KOPT-K1 (cell line): ENCODE data around the gene LDLRAD1.
"Not testable (repeated sequence)": the region's sequence is repeated elsewhere in the genome, so short reads cannot be mapped to it uniquely, and the experiment has no call there.

Source experiments
- H3K27ac ChIP-seq: fragments of 200-600 bp; sonication (generic); 2 replicates; pipeline ENCODE4 v1.5.1; 2016; ENCODE audit warnings: antibody characterized with exemption, mild to moderate bottlenecking, low read depth, low read length; ENCODE audit not compliant: poor library complexity, severe bottlenecking
- H3K36me3 ChIP-seq: fragments of 200-600 bp; sonication (generic); 2 replicates; pipeline ENCODE4 v1.5.1; 2017; ENCODE audit warnings: antibody characterized with exemption, mild to moderate bottlenecking, low read length, moderate library complexity; ENCODE audit not compliant: insufficient read depth
- H3K9me3 ChIP-seq: fragments of 200-600 bp; sonication (generic); 2 replicates; pipeline ENCODE4 v1.5.1; 2017; ENCODE audit warnings: antibody characterized with exemption, low read length, mild to moderate bottlenecking; ENCODE audit not compliant: insufficient read depth, poor library complexity, severe bottlenecking

The LDLRAD1 gene, protein sequence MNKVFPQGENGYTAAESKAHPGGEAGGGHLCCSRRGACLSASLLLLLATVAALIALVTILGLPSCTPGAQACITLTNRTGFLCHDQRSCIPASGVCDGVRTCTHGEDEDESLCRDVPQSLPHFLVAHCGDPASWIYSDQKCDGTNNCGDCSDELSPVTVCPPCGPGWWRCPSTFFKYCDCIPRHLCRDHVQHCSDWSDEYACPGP

DNA sequence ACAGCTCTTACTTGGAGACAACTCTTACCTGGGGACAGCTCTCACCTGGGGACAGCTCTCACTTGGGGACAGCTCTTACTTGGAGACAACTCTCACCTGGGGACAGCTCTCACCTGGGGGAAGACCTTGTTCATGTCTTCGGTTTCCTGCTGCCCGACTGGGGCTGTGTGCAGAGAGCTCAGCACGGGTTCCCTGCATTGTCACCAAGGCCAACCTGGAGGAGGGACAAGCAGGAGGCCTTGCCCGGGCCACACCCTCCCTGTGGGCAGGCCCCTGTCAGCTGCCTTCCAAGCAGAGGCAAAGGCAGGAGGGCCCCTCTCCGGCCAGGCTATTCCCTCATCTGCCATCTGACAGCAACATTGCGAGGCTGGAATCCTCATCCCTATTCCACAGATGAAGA is at the start of gene LDLRAD1:
Gene LDLRAD1 (minus strand): TSS at position 208 of the 400 bp plus-strand sequence. CDS start 74 bp downstream, at position 134.
- no peak within 1 kb of the TSS for H3K27ac ChIP-seq
- H3K9me3 ChIP-seq = no peaks in the 10 kb centered on the region
- H3K36me3 ChIP-seq = no peaks in the 10 kb centered on the region

DNA sequence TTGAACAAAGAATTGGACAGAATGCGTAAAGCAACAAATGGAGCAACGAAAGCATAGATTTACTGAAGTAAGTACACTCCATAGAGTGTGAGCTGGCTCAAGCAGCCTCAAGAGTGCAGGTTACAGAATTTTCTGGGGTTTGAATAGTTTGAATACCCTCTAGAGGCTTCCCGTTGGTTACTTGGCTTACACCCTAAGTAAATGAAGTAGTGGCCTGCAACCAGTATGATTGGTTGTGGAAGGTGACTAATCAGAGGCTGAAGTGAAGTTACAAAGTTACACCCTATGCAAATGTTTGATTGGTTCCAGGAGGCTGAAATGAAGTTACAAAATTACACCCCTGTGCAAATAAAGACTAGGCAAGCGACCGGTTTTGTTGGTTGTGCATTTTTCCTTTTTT is 46.3 kb upstream of the LDLRAD1 start:
- Histone ChIP-seq H3K9me3 (no peaks in the 10 kb centered on the region), H3K36me3 (no peaks in the 10 kb centered on the region), H3K27ac (no peak overlapping the region)

DNA sequence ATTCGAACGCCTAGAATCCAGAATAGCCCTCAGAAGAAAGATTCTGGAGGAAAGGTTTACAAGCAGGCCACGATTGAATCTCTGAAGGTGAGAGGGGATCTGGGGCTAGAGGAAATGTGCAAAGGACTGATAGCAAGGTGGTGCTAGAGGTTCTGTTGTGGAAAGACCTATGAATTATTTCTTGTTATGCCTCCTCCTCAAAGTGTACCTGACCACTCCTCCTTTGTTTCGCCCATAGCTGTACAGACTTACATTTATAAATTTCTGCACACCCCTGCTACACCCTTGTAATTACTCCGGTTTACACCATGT is 36.4 kb upstream of the LDLRAD1 start:
- Histone ChIP-seq H3K9me3 (no peaks in the 10 kb centered on the region), H3K27ac (peak overlapping the region; percentile 84), H3K36me3 (0 out of 2 replicates have a peak, but pooled peaks cover 6% of the 10 kb centered on the region)

DNA sequence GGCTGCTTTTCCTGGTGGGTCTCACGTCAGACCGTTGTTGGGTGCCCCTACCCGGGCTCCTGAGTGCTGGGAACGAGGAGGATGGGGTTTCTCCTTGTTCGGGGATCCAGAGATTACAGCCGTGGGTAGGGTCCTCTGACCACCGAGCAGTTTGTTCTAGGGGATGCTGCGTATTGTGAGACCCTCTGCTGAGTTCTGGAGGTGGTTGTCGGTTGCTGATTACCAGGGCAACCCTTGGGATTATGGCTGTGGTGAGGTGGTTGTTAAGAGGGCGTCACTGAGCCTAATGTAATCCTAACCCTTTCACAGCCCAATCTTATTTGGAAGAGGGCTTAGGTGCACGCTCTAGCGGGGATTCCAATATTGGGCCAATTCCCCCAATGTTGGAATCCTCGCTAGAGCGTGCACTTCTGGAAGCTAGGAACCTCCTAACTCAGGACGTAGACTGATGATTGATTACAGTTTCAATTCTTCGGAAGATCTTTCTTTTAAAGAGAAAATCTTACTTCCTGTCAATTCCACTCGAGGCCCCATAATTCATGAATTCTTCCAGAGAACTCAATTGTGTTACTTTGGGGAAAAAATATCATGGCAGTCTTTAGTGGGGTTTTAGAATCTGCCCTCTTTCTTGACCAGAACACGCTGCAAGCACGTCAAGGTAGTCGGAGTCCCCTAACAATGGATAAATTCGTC is 35.9 kb upstream of the LDLRAD1 start:
- no peaks in the 10 kb centered on the region for H3K9me3 ChIP-seq
- peak overlapping the region; percentile 84 for H3K27ac ChIP-seq
- 0 out of 2 replicates have a peak, but pooled peaks cover 6% of the 10 kb centered on the region for H3K36me3 ChIP-seq

DNA sequence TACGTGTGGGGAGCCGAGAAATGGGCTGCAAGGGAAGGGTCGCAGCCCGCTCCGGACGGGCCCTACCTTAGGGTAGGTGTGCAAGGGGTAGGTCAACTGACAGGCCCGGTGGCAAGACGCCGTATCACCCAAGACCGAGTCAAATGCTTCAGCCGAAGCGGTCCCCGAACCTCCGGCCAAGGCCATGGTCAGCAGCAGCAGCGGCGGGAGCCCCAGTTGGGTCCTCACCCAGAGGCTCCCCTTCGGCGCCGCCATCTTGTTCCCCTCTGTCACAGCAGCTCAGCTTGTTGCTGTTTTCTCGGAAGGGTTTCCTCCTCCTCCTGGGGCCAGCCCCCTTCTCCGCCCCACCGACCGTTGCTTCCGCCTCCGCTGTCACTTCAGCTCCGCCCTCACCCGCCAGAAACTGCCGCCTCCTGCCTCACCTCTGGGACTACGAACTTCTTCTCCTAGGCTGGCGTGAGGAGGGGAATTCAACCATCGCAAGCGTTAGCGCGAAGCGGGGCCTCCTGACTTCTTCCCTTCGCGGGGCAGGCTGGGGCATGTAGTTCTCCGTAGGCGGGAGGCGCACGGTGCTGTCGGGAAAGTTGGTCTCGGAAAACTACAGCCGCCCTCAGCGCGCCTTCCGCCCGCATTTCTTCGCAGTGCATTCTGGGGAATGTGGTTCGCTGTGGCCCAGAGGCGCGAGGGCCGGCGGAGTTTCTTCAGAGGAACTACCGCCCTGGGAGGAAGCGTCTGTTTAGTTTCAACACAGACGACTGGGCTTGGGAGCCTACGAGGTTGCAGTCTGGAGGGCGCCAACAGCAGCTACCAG is 35.2 kb upstream of the LDLRAD1 start, which contains the start of the genes TCEANC2 and TMEM59:
Gene TCEANC2 (plus strand): TSS at position 675 of the 811 bp plus-strand sequence. CDS start 815 bp downstream, outside the sequence.
Gene TMEM59 (minus strand): TSS at position 271 of the 811 bp plus-strand sequence. CDS start 16 bp downstream, at position 255.
- no peaks in the 10 kb centered on the region for H3K9me3 ChIP-seq
- H3K27ac ChIP-seq = peak within 1 kb of the TSS; percentile 84

DNA sequence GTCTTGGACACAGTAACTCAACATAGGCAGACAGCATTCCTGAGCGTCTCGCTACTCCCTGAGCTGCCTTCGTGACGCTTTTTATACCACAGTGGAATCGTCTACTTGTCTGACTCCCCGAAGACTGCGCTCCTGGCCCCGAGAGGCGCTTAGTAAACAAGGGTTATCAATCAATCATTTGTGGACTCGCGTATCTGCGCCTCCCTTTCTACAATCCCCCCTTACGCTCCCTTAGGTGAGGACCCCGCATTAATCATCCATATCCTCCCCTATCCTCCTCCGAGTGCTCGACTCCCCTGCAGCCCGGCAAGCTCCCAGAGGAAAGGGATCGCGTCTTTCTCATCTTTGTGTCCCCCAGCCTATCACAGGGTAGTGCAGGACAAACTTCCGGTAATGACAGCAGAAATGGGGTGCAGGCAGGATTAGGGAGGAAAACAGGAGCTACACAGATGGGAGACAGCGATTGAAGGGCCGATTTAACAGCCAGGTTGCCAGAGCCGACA is 34.5 kb upstream of the LDLRAD1 start:
- Histone ChIP-seq H3K9me3 (no peaks in the 10 kb centered on the region), H3K27ac (peak overlapping the region; percentile 84), H3K36me3 (0 out of 2 replicates have a peak, but pooled peaks cover 1% of the 10 kb centered on the region)

More for the DNA sequence above, 35.2 kb upstream of the LDLRAD1 start, which contains the start of the genes TCEANC2 and TMEM59:
- H3K36me3 ChIP-seq = 0 out of 2 replicates have a peak, but pooled peaks cover 6% of the 10 kb centered on the region

DNA sequence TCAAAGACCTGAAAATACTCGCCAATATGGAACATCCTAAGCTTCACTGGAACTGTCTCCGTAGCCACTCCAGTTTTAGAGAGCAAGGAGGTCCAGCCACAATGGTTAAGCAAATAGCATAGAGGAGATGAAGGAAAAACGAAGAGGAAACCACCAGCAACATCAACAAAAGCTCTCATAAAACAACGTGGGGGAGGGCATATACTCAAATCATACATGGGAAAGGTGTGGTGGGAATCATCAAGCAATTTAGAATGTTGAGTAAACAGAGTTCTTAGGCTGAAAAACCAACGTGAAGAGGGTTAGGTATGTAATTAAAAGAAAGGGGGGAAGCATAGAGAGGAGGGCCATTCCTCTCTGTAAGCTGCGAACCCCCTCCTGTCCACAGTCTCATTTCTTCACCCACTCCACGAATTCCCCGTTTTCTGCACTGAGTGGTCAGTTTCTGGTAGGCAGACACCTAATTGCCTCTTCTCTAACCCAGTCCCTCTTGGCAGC is 34.0 kb upstream of the LDLRAD1 start:
- peak overlapping the region; percentile 84 for H3K27ac ChIP-seq
- no peaks in the 10 kb centered on the region for H3K9me3 ChIP-seq
- H3K36me3 ChIP-seq = no peaks in the 10 kb centered on the region

DNA sequence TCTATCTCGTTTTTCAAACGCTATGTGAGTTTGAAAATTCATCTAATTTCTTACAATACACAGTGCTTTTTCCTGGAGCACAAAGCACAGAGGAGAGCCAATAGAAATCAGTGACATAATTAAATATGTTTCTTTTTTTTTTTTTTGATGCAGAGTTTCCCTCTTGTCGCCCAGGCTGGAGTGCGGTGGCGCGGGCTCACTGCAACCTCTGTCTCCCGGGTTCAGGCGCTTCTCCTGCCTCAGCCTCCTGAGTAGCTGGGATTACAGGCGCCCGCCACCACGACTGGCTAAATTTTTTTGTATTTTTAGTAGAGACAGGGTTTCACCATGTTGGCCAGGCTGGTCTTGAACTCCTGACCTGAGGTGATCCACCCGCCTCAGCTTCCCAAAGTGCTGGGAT is 32.4 kb upstream of the LDLRAD1 start:
- H3K9me3 ChIP-seq, H3K36me3 ChIP-seq, H3K27ac ChIP-seq: not testable (repeated sequence)

DNA sequence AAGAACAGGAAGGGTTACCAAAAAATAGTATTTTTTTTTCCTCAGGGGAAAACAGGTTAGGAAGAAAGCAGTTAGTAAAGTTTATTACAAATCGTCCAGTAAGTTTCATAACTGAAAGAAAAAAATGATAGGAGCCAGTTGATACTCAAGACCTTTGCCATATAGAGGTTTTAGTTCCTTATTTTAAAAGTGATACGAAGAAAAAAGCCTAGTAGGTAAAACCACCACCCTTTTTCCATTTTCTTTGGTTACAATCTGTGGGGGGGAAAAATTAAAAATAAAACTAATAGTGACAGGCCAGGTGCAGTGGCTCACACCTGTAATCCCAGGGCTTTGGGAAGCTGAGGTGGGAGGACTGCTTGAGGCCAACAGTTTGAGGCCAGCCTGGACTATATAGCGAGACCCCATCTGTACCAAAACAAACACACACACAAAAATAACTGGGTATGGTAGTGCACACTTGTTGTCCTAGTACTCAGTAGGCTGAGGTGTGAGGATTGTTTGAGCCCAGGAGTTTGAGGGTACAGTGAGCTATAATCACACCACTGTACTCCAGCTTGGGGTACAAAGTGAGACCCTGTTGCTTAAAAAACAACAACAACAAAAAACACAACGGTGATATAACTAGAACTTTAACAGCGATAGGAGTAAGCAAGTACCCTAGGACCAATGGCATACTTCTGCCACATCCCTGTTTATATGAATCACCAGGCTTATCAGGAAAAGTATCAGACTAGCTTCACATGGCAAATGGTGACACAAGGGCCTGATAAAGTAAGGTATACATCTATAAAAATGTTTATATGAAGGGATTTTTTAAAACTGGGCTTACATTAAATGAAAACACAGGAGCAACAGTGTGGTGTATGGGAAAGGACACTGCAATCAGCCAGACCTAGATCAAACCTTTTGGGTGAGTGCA is 29.7 kb upstream of the LDLRAD1 start:
- Histone ChIP-seq H3K9me3 (no peaks in the 10 kb centered on the region), H3K36me3 (peaks cover 34% of the 10 kb centered on the region), H3K27ac (no peak overlapping the region)

DNA sequence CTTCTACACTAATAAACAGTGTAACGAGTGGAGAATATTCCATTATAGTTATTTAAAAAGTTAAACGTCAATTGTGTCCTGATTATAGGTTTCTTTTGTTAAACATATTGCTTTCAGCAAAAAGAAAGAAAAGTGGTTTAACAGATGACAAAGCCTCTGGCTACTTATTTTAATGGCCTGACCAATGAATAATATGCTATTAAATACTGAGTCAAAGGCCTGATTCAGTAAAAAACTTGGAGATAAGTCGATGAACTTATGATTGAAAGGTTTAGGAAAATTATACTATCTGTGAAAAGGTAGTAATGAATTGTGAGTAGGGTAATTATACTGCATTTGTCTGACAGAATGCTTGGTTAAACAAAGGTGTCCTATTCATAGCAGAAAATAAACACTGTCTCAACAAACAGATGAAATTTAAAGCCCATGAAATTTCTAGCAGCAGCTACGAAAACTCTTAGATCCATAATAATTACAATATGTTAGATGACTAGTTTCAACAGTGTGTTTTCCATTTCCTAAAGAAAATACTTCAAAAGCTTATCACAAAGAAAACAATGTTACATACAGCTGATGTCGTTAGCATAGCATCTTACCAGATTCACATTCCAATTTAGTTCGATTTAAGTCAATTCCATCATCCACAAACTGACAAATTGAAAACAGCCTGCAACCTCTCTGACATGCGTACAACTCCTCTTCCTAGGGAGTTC is 28.8 kb upstream of the LDLRAD1 start:
- H3K9me3 ChIP-seq = no peaks in the 10 kb centered on the region
- no peak overlapping the region for H3K27ac ChIP-seq
- peaks cover 42% of the 10 kb centered on the region for H3K36me3 ChIP-seq

DNA sequence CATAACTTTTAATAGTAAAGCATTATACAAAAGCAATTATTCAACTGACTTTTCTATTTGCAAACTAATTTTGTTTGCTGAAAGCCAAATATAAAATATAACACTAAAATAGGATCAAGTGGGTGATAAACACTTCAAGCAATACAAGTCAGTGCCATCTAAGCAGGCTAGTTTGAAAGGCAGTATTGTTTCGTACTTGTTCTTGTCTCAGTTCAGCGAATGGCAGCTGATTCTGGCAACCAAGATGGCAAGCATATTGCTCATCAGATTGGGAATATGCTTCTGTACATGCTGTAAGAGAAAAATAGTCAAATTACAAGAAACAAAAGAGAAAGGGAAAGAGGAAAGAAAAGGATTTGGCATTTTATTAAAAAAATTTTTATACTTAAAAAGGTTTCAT is 27.5 kb upstream of the LDLRAD1 start:
- Histone ChIP-seq H3K9me3 (no peaks in the 10 kb centered on the region), H3K36me3 (peaks cover 56% of the 10 kb centered on the region), H3K27ac (no peak overlapping the region)

DNA sequence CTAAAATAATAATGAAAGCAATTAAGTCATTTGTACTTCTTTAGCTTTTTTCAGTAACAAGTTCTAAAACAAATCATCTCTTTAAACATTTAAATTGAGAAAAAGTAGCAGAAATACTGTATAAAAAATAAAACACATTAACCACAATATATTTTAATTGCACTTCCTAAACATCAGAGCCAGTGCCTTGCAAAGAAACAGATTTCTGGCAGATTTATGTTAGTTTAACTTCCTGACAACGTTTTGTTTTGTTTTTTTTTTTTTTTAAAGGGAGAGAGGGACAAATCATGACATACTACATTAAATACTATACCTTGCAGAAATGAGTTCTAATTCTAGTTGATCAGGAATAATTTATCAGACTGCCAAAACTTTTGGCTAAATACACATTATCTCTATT is 23.8 kb upstream of the LDLRAD1 start:
- Histone ChIP-seq H3K36me3 (peaks cover 87% of the 10 kb centered on the region), H3K27ac (no peak overlapping the region)

DNA sequence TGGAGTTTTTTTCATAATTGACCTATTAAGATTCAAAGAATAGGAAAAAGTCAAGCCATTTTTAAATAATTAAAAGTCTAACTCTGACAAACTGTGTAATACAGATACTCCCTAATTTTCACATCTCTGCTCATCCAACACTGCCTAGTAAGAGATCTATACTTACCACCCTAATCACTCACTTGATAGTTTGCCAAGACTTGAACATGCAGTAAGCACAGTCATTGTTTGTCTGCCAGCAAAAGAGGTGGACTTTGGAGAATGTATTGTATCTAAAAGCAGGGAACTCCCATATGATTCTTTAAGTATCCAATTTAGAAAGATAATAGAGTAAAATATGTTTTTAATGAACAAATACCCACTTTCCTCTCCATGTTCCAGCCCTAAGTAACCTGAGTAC is 19.5 kb upstream of the LDLRAD1 start:
- H3K36me3 ChIP-seq = peaks cover 92% of the 10 kb centered on the region
- H3K27ac ChIP-seq = no peak overlapping the region
- no peaks in the 10 kb centered on the region for H3K9me3 ChIP-seq

More for the DNA sequence above, 23.8 kb upstream of the LDLRAD1 start:
- no peaks in the 10 kb centered on the region for H3K9me3 ChIP-seq
